Esophagus muscularis mucosa (tissue), 3 donors: ENCODE measurements around the gene DBN1.

ENCODE experiments used
- POLR2A ChIP-seq: fragments of 450-650 bp; IDR thresholded peaks from one replicate; pipeline ENCODE4 v1.6.1; 2017; ENCODE audit warnings: antibody characterized with exemption, moderate library complexity, mild to moderate bottlenecking, low read depth
- TF ChIP-seq, protein P1 (sequence below), 3 experiments: fragments of 200-600 bp in 2 of 3; fragments of 450-650 bp in 1 of 3; sonication (generic) in 2 of 3; IDR thresholded peaks; one replicate each; pipeline ENCODE4 v1.5.1; 2017 to 2019; ENCODE audit warnings: antibody characterized with exemption in 3 of 3, mild to moderate bottlenecking in 2 of 3, moderate library complexity in 1 of 3

DNA sequence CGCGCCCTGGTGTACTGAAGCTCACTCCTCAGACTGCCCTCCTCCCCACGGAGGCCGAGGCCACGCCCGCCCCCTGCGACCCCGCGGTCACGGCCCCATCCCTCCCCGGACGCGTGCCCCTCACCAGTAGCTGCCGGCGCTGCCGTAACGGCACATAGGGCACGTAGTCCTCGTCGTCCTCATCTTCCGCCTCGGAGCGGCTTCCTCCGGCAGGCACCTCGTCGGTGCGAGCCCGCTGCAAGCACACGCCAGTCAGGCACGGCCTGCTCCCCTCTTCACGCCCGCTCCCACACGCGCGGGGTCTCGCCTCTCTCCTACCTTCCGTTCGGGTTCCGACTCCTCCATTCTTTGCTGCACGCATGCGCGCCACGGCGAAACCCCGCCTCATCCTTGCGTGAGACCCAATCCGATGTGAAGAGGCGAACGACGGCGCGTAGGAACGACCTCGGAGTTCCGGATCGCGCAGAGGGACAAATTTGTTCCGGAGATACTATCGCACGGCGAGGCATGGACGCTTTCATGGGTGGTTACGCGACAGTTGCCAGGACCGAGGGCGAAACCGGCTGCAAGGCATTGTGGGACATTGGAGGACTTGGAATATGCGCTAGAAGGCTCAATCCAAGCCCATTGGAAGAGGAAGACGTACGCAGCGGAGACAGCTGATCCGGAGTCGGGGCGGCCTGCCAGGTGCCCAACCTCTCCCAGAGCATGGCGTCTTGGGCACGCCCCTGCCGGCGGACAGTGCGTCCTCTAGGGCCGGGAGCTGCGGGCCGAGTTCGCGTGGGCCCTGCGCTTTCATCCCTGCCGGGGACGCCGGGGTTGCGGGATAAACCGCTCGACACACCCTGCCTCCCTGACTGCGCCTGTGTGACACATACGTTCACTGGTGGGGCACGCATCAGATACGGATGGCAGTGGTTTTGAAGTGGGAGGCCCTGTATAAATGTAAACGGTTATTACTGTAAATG, 43.5 kb upstream of the DBN1 start, which contains the start of gene DDX41:
- TF ChIP-seq, protein P1, sequence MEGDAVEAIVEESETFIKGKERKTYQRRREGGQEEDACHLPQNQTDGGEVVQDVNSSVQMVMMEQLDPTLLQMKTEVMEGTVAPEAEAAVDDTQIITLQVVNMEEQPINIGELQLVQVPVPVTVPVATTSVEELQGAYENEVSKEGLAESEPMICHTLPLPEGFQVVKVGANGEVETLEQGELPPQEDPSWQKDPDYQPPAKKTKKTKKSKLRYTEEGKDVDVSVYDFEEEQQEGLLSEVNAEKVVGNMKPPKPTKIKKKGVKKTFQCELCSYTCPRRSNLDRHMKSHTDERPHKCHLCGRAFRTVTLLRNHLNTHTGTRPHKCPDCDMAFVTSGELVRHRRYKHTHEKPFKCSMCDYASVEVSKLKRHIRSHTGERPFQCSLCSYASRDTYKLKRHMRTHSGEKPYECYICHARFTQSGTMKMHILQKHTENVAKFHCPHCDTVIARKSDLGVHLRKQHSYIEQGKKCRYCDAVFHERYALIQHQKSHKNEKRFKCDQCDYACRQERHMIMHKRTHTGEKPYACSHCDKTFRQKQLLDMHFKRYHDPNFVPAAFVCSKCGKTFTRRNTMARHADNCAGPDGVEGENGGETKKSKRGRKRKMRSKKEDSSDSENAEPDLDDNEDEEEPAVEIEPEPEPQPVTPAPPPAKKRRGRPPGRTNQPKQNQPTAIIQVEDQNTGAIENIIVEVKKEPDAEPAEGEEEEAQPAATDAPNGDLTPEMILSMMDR (IDR thresholded peaks at IDR 0.05) = peak; percentile 4 to 10 (median 8)
- TF ChIP-seq POLR2A = no peak
